ENCODE data around the gene NABP2. TPM values are rescaled to one million over a fixed set of nuclear protein-coding genes. Genes with fewer than 3 reads are reported as not detected.

NABP2 gene
- polyA plus RNA-seq, 3 donors = 2.7 to 10.1 (median 3.2) TPM

DNA sequence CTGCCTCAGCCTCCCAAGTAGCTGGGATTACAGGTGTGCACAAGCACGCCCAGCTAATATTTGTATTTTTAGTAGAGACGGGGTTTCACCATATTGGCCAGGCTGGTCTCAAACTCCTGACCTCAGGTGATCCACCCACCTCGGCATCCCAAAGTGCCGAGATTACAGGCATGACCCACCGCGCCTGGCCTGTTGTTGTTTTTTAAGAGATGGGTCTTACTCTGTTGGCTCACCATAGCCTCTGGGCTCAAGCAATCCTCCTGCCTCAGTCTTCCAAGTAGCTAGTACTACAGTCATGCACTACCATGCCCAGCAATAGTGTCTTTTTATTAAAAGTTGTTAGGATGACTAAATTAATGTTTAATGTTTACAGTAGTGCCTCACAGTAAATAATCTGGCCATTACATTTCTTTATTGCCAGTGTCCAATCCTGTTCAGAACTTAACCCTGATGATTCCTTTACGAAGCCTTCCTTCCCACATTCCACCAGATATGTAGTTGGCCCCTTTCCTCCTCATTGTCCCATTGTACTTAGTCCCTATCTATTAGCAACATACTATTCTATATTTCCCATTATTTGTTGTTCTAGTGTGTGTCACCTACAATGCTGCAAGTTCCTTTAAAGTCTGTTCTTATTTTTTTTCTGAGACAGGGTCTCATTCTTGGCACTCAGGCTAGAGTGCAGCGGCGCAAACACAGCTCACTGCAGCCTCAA lies 26.1 kb upstream of the NABP2 start:
- no peak for DNase-seq
- Mint-ChIP-seq H3K4me1 (peaks cover 4% of the 10 kb centered on the region), H3K36me3 (no peaks in the 10 kb centered on the region), H3K27me3 (ENCODE audit: low read depth in 3 of 3) (peaks cover 0 to 2% (median 0%) of the 10 kb centered on the region in 3 donors), H3K4me3 (no peak overlapping the region), H3K9me3 (no peaks in the 10 kb centered on the region), H3K27ac (no peak overlapping the region)
- WGBS (ENCODE audit: insufficient coverage) = 100% methylated on average over 2 of the region's 9 CpGs
- Histone ChIP-seq H2AFZ (ENCODE audit: insufficient read depth, low read depth, low read length, poor library complexity, severe bottlenecking) (no peak overlapping the region), H3K4me1 (ENCODE audit: control insufficient read depth in 1 of 2, insufficient read depth in 2 of 2, low read length in 2 of 2) (no peaks in the 10 kb centered on the region), H3K9me3 (replicated peaks in 1 of 2; ENCODE audit: control insufficient read depth in 1 of 2, insufficient read depth in 1 of 2, low read length in 2 of 2) (no peaks in the 10 kb centered on the region), H3K27ac (ENCODE audit: low read depth in 1 of 2, low read length in 2 of 2) (no peak overlapping the region), H4K20me1 (ENCODE audit: insufficient read depth, low read length) (no peaks in the 10 kb centered on the region), H3K79me2 (ENCODE audit: insufficient read depth, low read length) (no peaks in the 10 kb centered on the region), H3K4me2 (replicated peaks; ENCODE audit: extremely low read depth, low read length, poor library complexity, severe bottlenecking) (no peak overlapping the region), H3K36me3 (replicated peaks in 1 of 2; ENCODE audit: control insufficient read depth in 1 of 2, insufficient read depth in 2 of 2, low read length in 2 of 2) (no peaks in the 10 kb centered on the region), H3K4me3 (replicated peaks in 1 of 3; ENCODE audit: low read depth in 2 of 3, low read length in 3 of 3) (no peak overlapping the region), H3K9ac (ENCODE audit: insufficient read depth, low read length, poor library complexity, severe bottlenecking) (no peak overlapping the region), H3K27me3 (ENCODE audit: control insufficient read depth in 2 of 2, insufficient read depth in 2 of 2, low read length in 2 of 2) (no peaks in the 10 kb centered on the region)
- intact Hi-C loops (cut with micrococcal nuclease) = loop anchor here (10.0 kb wide), 2 partner anchors 57 to 267 kb away; partner anchors contain the start of genes SPRYD4 (in 2 of the 2) and ANKRD52 (in 1 of the 2)
- TF ChIP-seq, protein P1, sequence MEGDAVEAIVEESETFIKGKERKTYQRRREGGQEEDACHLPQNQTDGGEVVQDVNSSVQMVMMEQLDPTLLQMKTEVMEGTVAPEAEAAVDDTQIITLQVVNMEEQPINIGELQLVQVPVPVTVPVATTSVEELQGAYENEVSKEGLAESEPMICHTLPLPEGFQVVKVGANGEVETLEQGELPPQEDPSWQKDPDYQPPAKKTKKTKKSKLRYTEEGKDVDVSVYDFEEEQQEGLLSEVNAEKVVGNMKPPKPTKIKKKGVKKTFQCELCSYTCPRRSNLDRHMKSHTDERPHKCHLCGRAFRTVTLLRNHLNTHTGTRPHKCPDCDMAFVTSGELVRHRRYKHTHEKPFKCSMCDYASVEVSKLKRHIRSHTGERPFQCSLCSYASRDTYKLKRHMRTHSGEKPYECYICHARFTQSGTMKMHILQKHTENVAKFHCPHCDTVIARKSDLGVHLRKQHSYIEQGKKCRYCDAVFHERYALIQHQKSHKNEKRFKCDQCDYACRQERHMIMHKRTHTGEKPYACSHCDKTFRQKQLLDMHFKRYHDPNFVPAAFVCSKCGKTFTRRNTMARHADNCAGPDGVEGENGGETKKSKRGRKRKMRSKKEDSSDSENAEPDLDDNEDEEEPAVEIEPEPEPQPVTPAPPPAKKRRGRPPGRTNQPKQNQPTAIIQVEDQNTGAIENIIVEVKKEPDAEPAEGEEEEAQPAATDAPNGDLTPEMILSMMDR (IDR thresholded peaks at IDR 0.05) = no peak

DNA sequence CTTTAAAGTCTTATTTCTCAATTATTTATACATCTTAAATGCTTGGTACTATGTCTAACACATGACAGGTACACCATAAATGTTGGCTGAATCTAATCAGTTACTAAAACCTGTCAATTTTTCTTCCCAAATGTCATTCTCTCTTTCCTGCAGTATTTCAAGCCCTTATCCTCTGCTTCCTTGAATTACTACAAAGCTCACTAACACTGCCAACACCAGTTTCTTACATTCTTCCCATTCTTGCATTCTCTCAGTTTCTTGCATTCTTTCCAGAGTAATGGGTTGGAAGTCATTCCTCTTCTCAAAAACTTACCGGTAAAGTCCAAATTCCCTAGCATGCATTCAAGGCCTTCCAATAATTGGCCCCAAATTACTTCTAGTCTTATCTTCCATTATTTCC lies 25.3 kb upstream of the NABP2 start:
- Mint-ChIP-seq H3K4me3 (no peak overlapping the region), H3K27ac (no peak overlapping the region), H3K27me3 (ENCODE audit: low read depth in 3 of 3) (peaks cover 0 to 2% (median 0%) of the 10 kb centered on the region in 3 donors), H3K9me3 (no peaks in the 10 kb centered on the region), H3K36me3 (no peaks in the 10 kb centered on the region), H3K4me1 (no peaks in the 10 kb centered on the region)
- H3K4me2 ChIP-seq (replicated peaks; ENCODE audit: extremely low read depth, low read length, poor library complexity, severe bottlenecking) = no peak overlapping the region
- DNase-seq = no peak
- H3K27me3 ChIP-seq (ENCODE audit: control insufficient read depth in 2 of 2, insufficient read depth in 2 of 2, low read length in 2 of 2) = no peaks in the 10 kb centered on the region
- H3K79me2 ChIP-seq (ENCODE audit: insufficient read depth, low read length) = no peaks in the 10 kb centered on the region
- no peaks in the 10 kb centered on the region for H3K9me3 ChIP-seq (replicated peaks in 1 of 2; ENCODE audit: control insufficient read depth in 1 of 2, insufficient read depth in 1 of 2, low read length in 2 of 2)
- no peaks in the 10 kb centered on the region for H4K20me1 ChIP-seq (ENCODE audit: insufficient read depth, low read length)
- WGBS (ENCODE audit: insufficient coverage) = 100% methylated on average over 1 of the region's 1 CpG
- H3K4me1 ChIP-seq (ENCODE audit: control insufficient read depth in 1 of 2, insufficient read depth in 2 of 2, low read length in 2 of 2) = no peaks in the 10 kb centered on the region
- H3K36me3 ChIP-seq (replicated peaks in 1 of 2; ENCODE audit: control insufficient read depth in 1 of 2, insufficient read depth in 2 of 2, low read length in 2 of 2) = peaks cover 0 to under 1% of the 10 kb centered on the region in 2 donors
- no peak overlapping the region for H3K27ac ChIP-seq (ENCODE audit: low read depth in 1 of 2, low read length in 2 of 2)
- H3K4me3 ChIP-seq (replicated peaks in 1 of 3; ENCODE audit: low read depth in 2 of 3, low read length in 3 of 3) = no peak overlapping the region
- no peak overlapping the region for H3K9ac ChIP-seq (ENCODE audit: insufficient read depth, low read length, poor library complexity, severe bottlenecking)
- intact Hi-C loops (cut with micrococcal nuclease) = loop anchor here (10.0 kb wide), 2 partner anchors 56 to 266 kb away; partner anchors contain the start of genes SPRYD4 (in 2 of the 2) and ANKRD52 (in 1 of the 2)
- H2AFZ ChIP-seq (ENCODE audit: insufficient read depth, low read depth, low read length, poor library complexity, severe bottlenecking) = no peak overlapping the region
- TF ChIP-seq, protein P1 (IDR thresholded peaks at IDR 0.05) = no peak

All from CD14-positive monocyte (primary cell).